ENCODE measurements around the gene ST3GAL5. TPM values are rescaled to one million over a fixed set of nuclear protein-coding genes. Genes with fewer than 3 reads are reported as not detected.

Gene ST3GAL5
- total RNA-seq, 2 experiments from 2014 or later = 7.4 to 11.3 TPM

DNA sequence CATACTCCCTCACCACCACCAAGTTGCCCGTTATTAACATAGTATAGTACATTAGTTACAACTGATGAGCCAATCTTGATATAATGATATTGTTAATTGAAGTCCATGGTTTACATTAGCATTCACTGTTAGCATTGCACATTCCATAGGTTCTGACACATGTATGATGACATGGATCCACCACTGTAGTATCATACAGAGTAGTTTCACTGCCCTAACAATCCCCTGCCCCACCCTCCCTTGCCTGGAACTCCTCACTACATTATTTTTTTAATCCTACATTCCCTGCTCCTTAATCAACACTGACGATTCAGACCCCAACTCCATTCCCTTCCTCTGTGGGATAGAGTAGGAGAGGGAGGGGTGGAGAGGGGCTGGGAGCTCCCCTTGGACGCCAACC lies 20.2 kb upstream of the ST3GAL5 start:
- no peak overlapping the region for H3K4me2 ChIP-seq (ENCODE audit: low read length)
- intact Hi-C loops (cut with micrococcal nuclease; ENCODE audit: unreplicated experiment) = no loop called here
- H3K9me3 ChIP-seq (ENCODE audit: low read length) = no peaks in the 10 kb centered on the region
- no peaks in the 10 kb centered on the region for H4K20me1 ChIP-seq (ENCODE audit: insufficient read depth, low read length)
- CTCF ChIA-PET (ENCODE audit: unreplicated experiment) = no interaction called here
- no peaks in the 10 kb centered on the region for H3K36me3 ChIP-seq (ENCODE audit: insufficient read depth, low read length)
- H3K79me2 ChIP-seq (ENCODE audit: insufficient read depth, low read depth, low read length) = no peaks in the 10 kb centered on the region
- no peak overlapping the region for H2AFZ ChIP-seq (ENCODE audit: low read length)
- no peaks in the 10 kb centered on the region for H3K4me1 ChIP-seq (ENCODE audit: insufficient read depth, low read length, poor library complexity, severe bottlenecking)
- no peak overlapping the region for H3K4me3 ChIP-seq (ENCODE audit: low read depth, low read length, poor library complexity, severe bottlenecking)
- POLR2A ChIA-PET = interaction anchor here (0.6 kb wide), 1 partner anchor 68 kb away, joined by 6 read pairs; no protein-coding TSS in a partner anchor
- no peak for TF ChIP-seq EZH2phosphoT487 (IDR thresholded peaks at IDR 0.05; ENCODE audit: borderline replicate concordance, low read depth, low read length)
- TF ChIP-seq, protein P1, sequence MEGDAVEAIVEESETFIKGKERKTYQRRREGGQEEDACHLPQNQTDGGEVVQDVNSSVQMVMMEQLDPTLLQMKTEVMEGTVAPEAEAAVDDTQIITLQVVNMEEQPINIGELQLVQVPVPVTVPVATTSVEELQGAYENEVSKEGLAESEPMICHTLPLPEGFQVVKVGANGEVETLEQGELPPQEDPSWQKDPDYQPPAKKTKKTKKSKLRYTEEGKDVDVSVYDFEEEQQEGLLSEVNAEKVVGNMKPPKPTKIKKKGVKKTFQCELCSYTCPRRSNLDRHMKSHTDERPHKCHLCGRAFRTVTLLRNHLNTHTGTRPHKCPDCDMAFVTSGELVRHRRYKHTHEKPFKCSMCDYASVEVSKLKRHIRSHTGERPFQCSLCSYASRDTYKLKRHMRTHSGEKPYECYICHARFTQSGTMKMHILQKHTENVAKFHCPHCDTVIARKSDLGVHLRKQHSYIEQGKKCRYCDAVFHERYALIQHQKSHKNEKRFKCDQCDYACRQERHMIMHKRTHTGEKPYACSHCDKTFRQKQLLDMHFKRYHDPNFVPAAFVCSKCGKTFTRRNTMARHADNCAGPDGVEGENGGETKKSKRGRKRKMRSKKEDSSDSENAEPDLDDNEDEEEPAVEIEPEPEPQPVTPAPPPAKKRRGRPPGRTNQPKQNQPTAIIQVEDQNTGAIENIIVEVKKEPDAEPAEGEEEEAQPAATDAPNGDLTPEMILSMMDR (conservative IDR thresholded peaks at IDR 0.05; ENCODE audit: low read length) = no peak
- H3K27ac ChIP-seq (ENCODE audit: low read depth, low read length, poor library complexity, severe bottlenecking) = no peak overlapping the region
- no peak for DNase-seq (ENCODE audit: low spot score)
- no TSS peak for BruUV-seq (replicated peaks)
- H3K9me2 ChIP-seq (ENCODE audit: insufficient read depth, low read length) = no peaks in the 10 kb centered on the region

DNA sequence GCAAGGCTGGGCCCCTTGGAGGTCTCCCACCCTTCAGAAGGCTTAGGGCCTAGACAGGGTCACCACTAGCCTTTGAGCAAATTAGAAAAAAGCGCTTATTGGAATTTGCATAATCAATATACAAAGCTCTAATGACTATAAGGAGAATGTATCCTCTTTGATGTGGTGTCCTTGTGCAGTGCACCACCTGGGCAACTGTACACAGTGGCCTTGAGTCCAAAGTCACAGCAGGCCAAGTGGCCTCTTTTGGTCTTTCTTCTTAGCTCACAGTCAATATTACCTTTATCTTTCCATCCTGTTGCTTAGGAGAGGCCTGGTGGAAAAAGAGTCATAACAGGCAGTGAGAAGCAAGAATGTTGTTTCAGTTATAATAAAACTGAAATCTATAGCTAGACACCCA lies 19.7 kb upstream of the ST3GAL5 start:
- intact Hi-C loops (cut with micrococcal nuclease; ENCODE audit: unreplicated experiment) = no loop called here
- Histone ChIP-seq H3K4me2 (ENCODE audit: low read length) (no peak overlapping the region), H3K9me2 (ENCODE audit: insufficient read depth, low read length) (no peaks in the 10 kb centered on the region), H2AFZ (ENCODE audit: low read length) (no peak overlapping the region), H3K4me1 (ENCODE audit: insufficient read depth, low read length, poor library complexity, severe bottlenecking) (no peaks in the 10 kb centered on the region), H3K9me3 (ENCODE audit: low read length) (no peaks in the 10 kb centered on the region), H4K20me1 (ENCODE audit: insufficient read depth, low read length) (no peaks in the 10 kb centered on the region), H3K79me2 (ENCODE audit: insufficient read depth, low read depth, low read length) (no peaks in the 10 kb centered on the region), H3K27ac (ENCODE audit: low read depth, low read length, poor library complexity, severe bottlenecking) (no peak overlapping the region), H3K36me3 (ENCODE audit: insufficient read depth, low read length) (no peaks in the 10 kb centered on the region), H3K4me3 (ENCODE audit: low read depth, low read length, poor library complexity, severe bottlenecking) (no peak overlapping the region)
- ChIA-PET CTCF (ENCODE audit: unreplicated experiment) (no interaction called here), POLR2A (no interaction called here)
- DNase-seq (ENCODE audit: low spot score) = no peak
- no TSS peak for BruUV-seq (replicated peaks)
- TF ChIP-seq, protein P1 (conservative IDR thresholded peaks at IDR 0.05; ENCODE audit: low read length) = no peak
- TF ChIP-seq EZH2phosphoT487 (IDR thresholded peaks at IDR 0.05; ENCODE audit: borderline replicate concordance, low read depth, low read length) = no peak

DNA sequence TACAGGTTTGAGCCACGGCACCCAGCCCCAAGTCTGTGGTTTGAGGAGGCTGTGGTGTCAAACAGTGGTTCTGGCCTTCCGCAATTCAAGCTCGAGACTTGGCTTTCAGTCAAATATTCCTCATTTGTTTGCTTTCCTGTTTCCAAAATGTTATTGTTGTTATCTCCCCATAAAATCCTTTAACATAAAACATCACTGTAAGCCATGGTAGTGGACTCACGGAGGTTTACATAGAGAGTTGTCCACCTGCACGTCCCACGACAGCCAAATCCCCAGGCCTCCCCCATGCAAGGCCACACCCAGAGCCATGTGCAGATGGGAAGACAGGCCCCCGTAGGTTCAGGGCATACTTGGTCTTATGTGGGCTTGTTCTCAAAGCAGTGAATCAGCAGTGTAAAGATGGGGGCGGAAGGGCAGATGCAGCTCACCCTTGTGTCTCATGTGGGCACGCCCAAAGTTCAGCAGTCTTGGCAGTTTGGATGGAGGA lies 18.9 kb upstream of the ST3GAL5 start:
- no peak overlapping the region for H3K4me3 ChIP-seq (ENCODE audit: low read depth, low read length, poor library complexity, severe bottlenecking)
- intact Hi-C loops (cut with micrococcal nuclease; ENCODE audit: unreplicated experiment) = no loop called here
- TF ChIP-seq, protein P1 (conservative IDR thresholded peaks at IDR 0.05; ENCODE audit: low read length) = no peak
- TF ChIP-seq EZH2phosphoT487 (IDR thresholded peaks at IDR 0.05; ENCODE audit: borderline replicate concordance, low read depth, low read length) = no peak
- H2AFZ ChIP-seq (ENCODE audit: low read length) = no peak overlapping the region
- H3K4me1 ChIP-seq (ENCODE audit: insufficient read depth, low read length, poor library complexity, severe bottlenecking) = no peaks in the 10 kb centered on the region
- no peaks in the 10 kb centered on the region for H3K36me3 ChIP-seq (ENCODE audit: insufficient read depth, low read length)
- no peaks in the 10 kb centered on the region for H4K20me1 ChIP-seq (ENCODE audit: insufficient read depth, low read length)
- CTCF ChIA-PET (ENCODE audit: unreplicated experiment) = no interaction called here
- H3K79me2 ChIP-seq (ENCODE audit: insufficient read depth, low read depth, low read length) = no peaks in the 10 kb centered on the region
- BruUV-seq (replicated peaks) = no TSS peak
- no peak overlapping the region for H3K27ac ChIP-seq (ENCODE audit: low read depth, low read length, poor library complexity, severe bottlenecking)
- no peaks in the 10 kb centered on the region for H3K9me2 ChIP-seq (ENCODE audit: insufficient read depth, low read length)
- DNase-seq (ENCODE audit: low spot score) = no peak
- POLR2A ChIA-PET = no interaction called here
- H3K4me2 ChIP-seq (ENCODE audit: low read length) = no peak overlapping the region
- H3K9me3 ChIP-seq (ENCODE audit: low read length) = no peaks in the 10 kb centered on the region

Data from OCI-LY7 (cell line).